ENCODE results near the gene MZF1.

- TF ChIP-seq REST (IDR thresholded peaks at IDR 0.05; ENCODE audit: insufficient read depth in 1 of 2, low read depth in 2 of 2, low read length in 1 of 2) (no peak), CTCF (IDR thresholded peaks at IDR 0.05) (no peak), POLR2AphosphoS5 (IDR thresholded peaks at IDR 0.05; ENCODE audit: low read depth, low read length) (0 out of 2 replicates have a peak, but pooled peaks have one; percentile 25)
Measured at GRCh38 chr19:58547323-58548312, 25.5 kb downstream of the MZF1 start.

Measured in Panc1 (cell line).